HFF-Myc (cell line): ENCODE results near the gene IRX1.

ENCODE experiments used
- DNase-seq: peaks from one replicate; pipeline ENCODE4 v3.0.0-alpha.2; 2011; ENCODE audit warnings: low read depth; ENCODE audit errors: extremely low read depth
- H3K4me3 ChIP-seq: replicated peaks from 2 replicates; pipeline ENCODE4 v1.5.1; 2011; ENCODE audit warnings: low read depth, mild to moderate bottlenecking, control low read depth, low read length
- CTCF ChIP-seq: IDR thresholded peaks from 2 replicates; pipeline ENCODE4 v1.5.1; 2012; ENCODE audit warnings: mild to moderate bottlenecking, low read depth, low read length, control low read depth; ENCODE audit errors: missing control alignments

The IRX1 gene

DNA sequence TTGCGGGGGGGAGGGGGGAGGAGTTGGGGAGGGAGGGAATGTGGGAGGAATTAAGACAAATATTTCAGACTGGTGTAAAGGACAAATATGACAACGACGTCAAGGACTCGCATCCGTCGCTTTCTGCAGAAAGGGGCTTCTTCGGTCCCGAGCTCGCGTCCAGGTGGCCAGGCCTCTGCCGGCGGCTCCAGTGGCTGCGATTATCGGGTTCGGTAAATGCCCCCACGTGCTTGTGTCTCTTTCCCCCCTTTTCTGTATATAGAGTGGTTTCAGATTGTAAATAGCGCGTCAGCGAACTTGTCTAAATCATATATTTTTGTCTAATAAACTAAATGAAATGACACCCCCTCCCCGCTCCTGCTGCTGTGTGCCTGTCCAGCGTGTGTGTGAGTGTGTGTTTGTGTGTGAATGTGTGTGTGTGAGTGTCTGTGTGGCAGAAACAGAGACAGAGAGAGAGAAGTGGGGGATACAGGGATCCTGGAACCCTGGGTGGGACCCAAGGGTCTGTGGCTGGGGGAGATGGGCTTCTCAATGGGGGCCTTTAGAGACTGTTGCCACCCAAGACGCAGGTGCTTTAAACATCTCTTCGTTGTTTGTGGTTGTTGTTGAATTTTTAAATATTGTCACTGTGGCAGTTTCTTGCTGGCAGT lies 5.6 kb downstream of the IRX1 start:
- no peak overlapping the region for H3K4me3 ChIP-seq
- TF ChIP-seq CTCF = no peak
- DNase-seq = no peak

- TF ChIP-seq CTCF = no peak
- no peak for DNase-seq
- no peak overlapping the region for H3K4me3 ChIP-seq
Observed at GRCh38 chr5:3601911-3602782, 6.5 kb downstream of the IRX1 start.

GRCh38 chr5:3602785-3603502 lies 7.3 kb downstream of the IRX1 start:
- peak; percentile 31 for TF ChIP-seq CTCF
- no peak overlapping the region for H3K4me3 ChIP-seq
- no peak for DNase-seq

DNA sequence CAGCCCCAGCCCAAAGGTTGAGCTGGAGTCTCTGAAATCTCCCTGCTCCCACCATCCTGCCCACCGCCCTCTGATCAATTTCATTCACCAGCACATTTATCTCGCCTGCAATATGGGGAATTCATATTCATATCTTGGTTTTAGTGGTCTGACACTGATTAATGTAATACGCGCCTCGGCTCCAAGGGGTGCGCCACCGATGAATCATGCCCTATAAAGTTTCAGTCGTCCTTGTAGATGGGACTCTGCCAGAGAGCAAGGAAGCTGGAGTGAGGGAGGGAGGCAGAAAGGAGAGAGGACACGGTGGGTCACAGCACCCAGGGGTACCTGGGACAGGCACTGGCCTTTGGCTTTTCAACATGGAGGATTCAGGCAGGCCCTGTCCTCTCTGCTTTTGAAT lies 8.9 kb downstream of the IRX1 start:
- no peak for DNase-seq
- H3K4me3 ChIP-seq = no peak overlapping the region
- TF ChIP-seq CTCF = no peak

- no peak for TF ChIP-seq CTCF
- no peak overlapping the region for H3K4me3 ChIP-seq
- DNase-seq = no peak
Observed at GRCh38 chr5:3605298-3606010, 9.8 kb downstream of the IRX1 start.

DNA sequence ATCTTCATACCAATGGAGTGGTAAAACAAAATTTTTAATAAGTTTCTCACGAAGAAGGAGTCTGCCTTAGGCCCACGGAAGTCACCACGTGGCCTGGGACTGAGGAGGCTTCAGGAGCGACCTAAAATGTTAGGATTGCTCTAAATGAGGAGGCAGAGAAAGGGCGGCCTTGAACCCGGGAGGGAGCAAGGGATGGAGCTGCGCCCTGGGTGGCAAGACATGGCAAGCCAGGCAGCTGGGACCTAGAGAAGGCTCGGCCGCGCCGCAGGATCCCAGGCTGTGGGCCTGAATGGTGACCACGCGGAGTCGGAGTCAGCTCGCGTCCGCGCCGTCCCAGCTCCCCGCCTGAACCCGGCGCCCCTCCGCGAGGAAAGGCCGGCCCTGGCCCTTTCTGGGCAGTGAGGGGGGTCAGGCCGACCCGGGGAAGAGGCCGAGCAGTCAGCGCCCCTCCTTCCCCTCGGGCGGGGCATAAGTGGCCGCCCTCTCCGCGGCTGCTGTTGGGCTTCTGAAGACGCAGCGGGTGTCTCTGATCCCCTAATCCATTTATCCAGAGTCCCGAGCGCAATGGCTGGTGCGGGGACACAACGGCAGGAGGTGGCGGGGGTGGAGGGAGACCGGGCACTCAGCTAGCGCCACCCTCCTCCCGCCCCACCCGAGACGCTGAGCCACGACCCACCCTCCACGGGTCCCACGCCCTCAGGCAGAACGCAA lies 10.6 kb downstream of the IRX1 start:
- DNase-seq = no peak
- no peak for TF ChIP-seq CTCF
- no peak overlapping the region for H3K4me3 ChIP-seq
